HCT116 (cell line): ENCODE measurements around the gene TNFRSF8.

Experiments
- CBX3 ChIP-seq: IDR thresholded peaks from 2 replicates; pipeline ENCODE4 v1.6.1; 2012; ENCODE audit warnings: low read depth
- CEBPB ChIP-seq: IDR thresholded peaks from 2 replicates; pipeline ENCODE4 v1.6.1; 2012; ENCODE audit warnings: low read depth
- CTCF ChIP-seq, 3 experiments: fragments of 200-600 bp in 1 of 3; sonication (generic) in 1 of 3; IDR thresholded peaks in 2 of 3; conservative IDR thresholded peaks in 1 of 3; 2 replicates each; pipeline ENCODE4 v1.5.1; 2012 to 2017; ENCODE audit warnings: low read depth in 2 of 3, low read length in 2 of 3, antibody characterized with exemption in 1 of 3, borderline replicate concordance in 1 of 3, control low read depth in 1 of 3, mild to moderate bottlenecking in 1 of 3, mixed read lengths in 1 of 3, mixed run types in 1 of 3, moderate library complexity in 1 of 3; ENCODE audit not compliant: insufficient read depth in 1 of 3
- EGR1 ChIP-seq: IDR thresholded peaks from 2 replicates; pipeline ENCODE4 v1.6.1; 2012; ENCODE audit warnings: low read depth
- ELF1 ChIP-seq: IDR thresholded peaks from 2 replicates; pipeline ENCODE4 v1.6.1; 2012; ENCODE audit warnings: low read depth, borderline replicate concordance
- EZH2 ChIP-seq: fragments of 200-600 bp; sonication (generic); IDR thresholded peaks from 2 replicates; pipeline ENCODE4 v1.6.1; 2017; ENCODE audit warnings: antibody characterized with exemption, mixed run types
- EZH2phosphoT487 ChIP-seq: fragments of 200-600 bp; IDR thresholded peaks from 2 replicates; pipeline ENCODE4 v1.6.1; 2018; ENCODE audit warnings: antibody characterized with exemption, borderline replicate concordance
- POLR2A ChIP-seq: IDR thresholded peaks from 2 replicates; pipeline ENCODE4 v1.7.0; 2011; ENCODE audit warnings: borderline replicate concordance; ENCODE audit not compliant: insufficient read depth, insufficient read length; ENCODE audit errors: extremely low read depth
- POLR2AphosphoS5 ChIP-seq: IDR thresholded peaks from 2 replicates; pipeline ENCODE4 v1.6.1; 2011; ENCODE audit warnings: mild to moderate bottlenecking, low read depth, low read length, moderate library complexity
- SIN3A ChIP-seq: IDR thresholded peaks from 2 replicates; pipeline ENCODE4 v1.6.1; 2012; ENCODE audit warnings: low read depth
- SP1 ChIP-seq: IDR thresholded peaks from 2 replicates; pipeline ENCODE4 v1.6.1; 2012; ENCODE audit warnings: low read depth
- TCF7L2 ChIP-seq: IDR thresholded peaks from 2 replicates; pipeline ENCODE4 v1.7.0; 2011; ENCODE audit warnings: borderline replicate concordance, inconsistent platforms; ENCODE audit not compliant: insufficient read depth, insufficient read length; ENCODE audit errors: extremely low read depth
- YY1 ChIP-seq: IDR thresholded peaks from 2 replicates; pipeline ENCODE4 v1.6.1; 2011; ENCODE audit warnings: low read length, low read depth, moderate library complexity, mild to moderate bottlenecking; ENCODE audit not compliant: insufficient replicate concordance; ENCODE audit errors: extremely low read depth
- ZBTB33 ChIP-seq: IDR thresholded peaks from 2 replicates; pipeline ENCODE4 v1.6.1; 2011; ENCODE audit warnings: mild to moderate bottlenecking, low read length, moderate library complexity; ENCODE audit not compliant: insufficient replicate concordance; ENCODE audit errors: extremely low read depth

- no peak for TF ChIP-seq SIN3A
- TF ChIP-seq CTCF (IDR thresholded peaks at IDR 0.05 in 2 of 3, conservative IDR thresholded peaks at IDR 0.05 in 1 of 3; ENCODE audit: borderline replicate concordance in 1 of 3, insufficient read depth in 1 of 3, low read depth in 2 of 3, low read length in 2 of 3) = no peak
- TF ChIP-seq ELF1 = no peak
- TF ChIP-seq POLR2A = no peak
- no peak for TF ChIP-seq ZBTB33
- TF ChIP-seq SP1 = no peak
- TF ChIP-seq EZH2phosphoT487 = no peak
- no peak for TF ChIP-seq EZH2
- no peak for TF ChIP-seq YY1
- no peak for TF ChIP-seq POLR2AphosphoS5
- TF ChIP-seq TCF7L2 = no peak
- TF ChIP-seq CEBPB = no peak
- TF ChIP-seq EGR1 = no peak
- no peak for TF ChIP-seq CBX3
These were observed 48.1 kb upstream of the TNFRSF8 start for GRCh38 chr1:12015001-12015491.
